ENCODE measurements around the gene RPL41. TPM values are rescaled to one million over a fixed set of nuclear protein-coding genes. Genes with fewer than 3 reads are reported as not detected.

The RPL41 gene
- total RNA-seq, 2 donors from 2014 or later, result 2,363 to 2,700 TPM

DNA sequence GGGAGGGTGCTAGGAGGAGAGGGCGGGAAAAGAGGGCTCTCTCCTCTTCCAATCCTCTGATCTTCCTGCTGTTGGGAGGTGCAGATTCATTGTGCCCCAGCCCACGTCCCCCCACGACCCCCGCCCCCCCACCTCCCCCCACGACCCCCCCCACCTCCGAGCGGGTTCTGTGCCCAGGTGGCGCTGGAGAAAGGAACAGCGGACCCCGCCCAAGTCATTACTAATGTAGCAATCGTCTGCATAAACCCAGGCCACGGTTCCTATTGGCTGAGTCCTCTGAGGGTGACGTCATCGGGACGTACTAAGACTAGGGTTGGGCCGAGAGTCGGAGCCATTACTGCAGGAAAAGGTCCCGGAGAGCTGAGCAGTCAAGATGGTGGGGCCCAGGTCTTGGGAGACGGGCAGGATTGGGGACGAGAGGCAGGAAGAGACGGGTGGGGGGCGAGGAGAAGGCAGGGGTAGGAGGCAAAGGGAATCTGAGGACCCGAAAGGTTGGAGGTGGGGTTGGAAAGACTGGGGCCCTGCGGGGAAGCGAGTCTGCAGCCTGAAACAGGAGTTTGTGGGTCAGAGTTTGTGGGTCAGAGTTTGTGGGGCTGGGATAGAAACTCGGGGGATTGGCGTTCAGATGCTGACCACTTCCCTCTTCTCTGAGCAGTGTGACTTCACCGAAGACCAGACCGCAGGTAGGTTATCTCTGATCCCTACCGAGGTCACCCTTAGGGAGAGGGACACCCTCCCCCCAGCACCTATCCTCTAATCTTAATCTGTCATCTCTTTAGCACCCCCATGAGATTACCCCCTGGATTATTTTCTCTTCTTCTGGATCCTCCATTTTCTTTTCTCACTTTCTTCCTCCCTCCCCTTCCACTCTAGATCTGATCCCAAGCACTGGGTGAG, 41.8 kb downstream of the RPL41 start, which contains the start of gene MYL6:
Gene MYL6 (plus strand): TSS at position 331 of the 897 bp plus-strand sequence. CDS start 43 bp downstream, at position 374.
- Mint-ChIP-seq H3K4me1 (ENCODE audit: low read depth in 2 of 2) (peaks cover 42 to 48% of the 10 kb centered on the region in 2 donors), H3K36me3 (peaks cover 35% of the 10 kb centered on the region), H3K27ac (peak within 1 kb of the TSS; percentile 94 to 98), H3K4me3 (peak within 1 kb of the TSS; percentile 100), H3K9me3 (no peaks in the 10 kb centered on the region), H3K27me3 (no peaks in the 10 kb centered on the region)
- peak; percentile 91 to 95 for ATAC-seq
- peak; percentile 94 for DNase-seq (ENCODE audit: low spot score)

DNA sequence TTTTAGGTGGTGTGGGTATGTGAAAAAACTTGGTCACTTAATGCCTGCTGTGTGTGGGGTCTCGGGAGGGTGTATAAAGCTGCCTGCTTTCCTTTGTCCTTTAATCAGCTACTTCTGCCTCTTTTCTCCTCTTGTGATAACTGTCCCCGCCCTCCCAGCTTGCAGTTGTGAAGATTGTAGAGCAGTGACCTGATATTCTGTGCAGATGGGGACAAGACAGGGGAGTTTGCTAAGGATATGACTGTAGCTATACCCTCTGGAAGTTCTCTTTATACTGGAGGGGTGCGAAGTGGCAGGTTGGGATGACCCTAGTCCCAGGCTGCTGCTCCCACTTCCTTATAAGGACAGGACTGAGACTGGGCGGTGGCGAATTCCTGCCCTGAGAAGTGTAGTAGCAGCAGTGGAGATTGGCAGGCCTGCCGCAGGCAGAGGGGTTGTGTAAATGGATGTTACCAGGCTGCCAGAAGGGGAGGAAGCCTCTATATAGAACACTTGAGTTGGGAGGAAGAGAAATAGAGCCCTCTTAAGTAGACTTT, 42.6 kb downstream of the RPL41 start:
- H3K4me3 Mint-ChIP-seq, result peak overlapping the region; percentile 100
- H3K9me3 Mint-ChIP-seq, result no peaks in the 10 kb centered on the region
- peak overlapping the region; percentile 94 to 98 for H3K27ac Mint-ChIP-seq
- H3K36me3 Mint-ChIP-seq, result peaks cover 35% of the 10 kb centered on the region
- peaks cover 42 to 49% of the 10 kb centered on the region in 2 donors for H3K4me1 Mint-ChIP-seq (ENCODE audit: low read depth in 2 of 2)
- peak in 1 of 2 donors; percentile 1 for ATAC-seq
- no peaks in the 10 kb centered on the region for H3K27me3 Mint-ChIP-seq
- no peak for DNase-seq (ENCODE audit: low spot score)

DNA sequence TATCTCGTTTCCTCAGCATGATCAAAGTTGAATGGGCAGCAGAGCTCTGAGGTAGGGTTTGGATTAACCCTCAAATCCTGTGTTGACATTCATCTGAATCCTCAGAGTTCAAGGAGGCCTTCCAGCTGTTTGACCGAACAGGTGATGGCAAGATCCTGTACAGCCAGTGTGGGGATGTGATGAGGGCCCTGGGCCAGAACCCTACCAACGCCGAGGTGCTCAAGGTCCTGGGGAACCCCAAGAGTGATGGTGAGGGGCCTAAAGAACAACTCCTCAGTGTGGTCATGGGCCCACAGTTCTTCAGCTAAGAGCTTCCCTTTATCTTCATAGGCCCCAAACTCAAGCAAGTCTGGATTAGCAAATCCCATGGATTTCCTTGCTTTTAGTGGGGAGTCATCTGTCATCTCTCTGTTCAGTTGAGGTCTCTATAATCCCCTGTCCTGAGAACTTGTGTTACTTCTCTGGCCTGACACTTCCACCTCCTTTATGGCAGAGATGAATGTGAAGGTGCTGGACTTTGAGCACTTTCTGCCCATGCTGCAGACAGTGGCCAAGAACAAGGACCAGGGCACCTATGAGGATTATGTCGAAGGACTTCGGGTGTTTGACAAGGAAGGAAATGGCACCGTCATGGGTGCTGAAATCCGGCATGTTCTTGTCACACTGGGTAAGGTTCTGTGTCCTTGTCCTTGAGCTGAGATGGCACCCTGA, 43.2 kb downstream of the RPL41 start:
- Mint-ChIP-seq H3K36me3 (peaks cover 35% of the 10 kb centered on the region), H3K27me3 (no peaks in the 10 kb centered on the region), H3K27ac (peak overlapping the region; percentile 94 to 98), H3K9me3 (no peaks in the 10 kb centered on the region), H3K4me3 (peak overlapping the region; percentile 100), H3K4me1 (ENCODE audit: low read depth in 2 of 2) (peaks cover 42 to 52% of the 10 kb centered on the region in 2 donors)
- ATAC-seq (no peak), DNase-seq (ENCODE audit: low spot score) (no peak)

DNA sequence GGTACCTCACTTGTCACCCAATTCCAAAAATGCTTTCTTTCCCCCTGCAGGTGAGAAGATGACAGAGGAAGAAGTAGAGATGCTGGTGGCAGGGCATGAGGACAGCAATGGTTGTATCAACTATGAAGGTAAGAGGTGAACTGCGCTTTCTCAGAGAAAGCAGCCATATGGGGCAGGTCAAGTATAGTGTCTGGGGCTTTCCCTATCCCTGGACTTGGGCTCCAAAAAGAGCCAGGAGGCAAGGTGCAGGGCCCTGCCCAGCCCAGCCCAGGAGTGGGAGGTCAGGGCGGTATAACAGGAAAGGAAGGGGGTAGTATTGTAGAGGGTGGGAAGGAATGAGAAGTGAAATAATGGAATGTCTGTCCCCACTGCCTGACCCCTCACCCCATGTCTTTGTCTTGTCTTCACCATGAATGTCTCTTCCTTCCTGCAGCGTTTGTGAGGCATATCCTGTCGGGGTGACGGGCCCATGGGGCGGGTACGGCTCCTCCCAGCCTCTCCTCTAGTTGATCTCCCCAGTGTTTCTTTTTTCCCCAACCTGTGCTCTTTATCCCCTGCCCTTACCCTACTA, 43.8 kb downstream of the RPL41 start:
- Mint-ChIP-seq H3K9me3 (no peaks in the 10 kb centered on the region), H3K4me3 (peak overlapping the region; percentile 100), H3K27ac (peak overlapping the region; percentile 94 to 98), H3K36me3 (peaks cover 35% of the 10 kb centered on the region), H3K27me3 (no peaks in the 10 kb centered on the region), H3K4me1 (ENCODE audit: low read depth in 2 of 2) (peaks cover 42 to 50% of the 10 kb centered on the region in 2 donors)
- DNase-seq (ENCODE audit: low spot score) (no peak), ATAC-seq (peak in 1 of 2 donors; percentile 70)

DNA sequence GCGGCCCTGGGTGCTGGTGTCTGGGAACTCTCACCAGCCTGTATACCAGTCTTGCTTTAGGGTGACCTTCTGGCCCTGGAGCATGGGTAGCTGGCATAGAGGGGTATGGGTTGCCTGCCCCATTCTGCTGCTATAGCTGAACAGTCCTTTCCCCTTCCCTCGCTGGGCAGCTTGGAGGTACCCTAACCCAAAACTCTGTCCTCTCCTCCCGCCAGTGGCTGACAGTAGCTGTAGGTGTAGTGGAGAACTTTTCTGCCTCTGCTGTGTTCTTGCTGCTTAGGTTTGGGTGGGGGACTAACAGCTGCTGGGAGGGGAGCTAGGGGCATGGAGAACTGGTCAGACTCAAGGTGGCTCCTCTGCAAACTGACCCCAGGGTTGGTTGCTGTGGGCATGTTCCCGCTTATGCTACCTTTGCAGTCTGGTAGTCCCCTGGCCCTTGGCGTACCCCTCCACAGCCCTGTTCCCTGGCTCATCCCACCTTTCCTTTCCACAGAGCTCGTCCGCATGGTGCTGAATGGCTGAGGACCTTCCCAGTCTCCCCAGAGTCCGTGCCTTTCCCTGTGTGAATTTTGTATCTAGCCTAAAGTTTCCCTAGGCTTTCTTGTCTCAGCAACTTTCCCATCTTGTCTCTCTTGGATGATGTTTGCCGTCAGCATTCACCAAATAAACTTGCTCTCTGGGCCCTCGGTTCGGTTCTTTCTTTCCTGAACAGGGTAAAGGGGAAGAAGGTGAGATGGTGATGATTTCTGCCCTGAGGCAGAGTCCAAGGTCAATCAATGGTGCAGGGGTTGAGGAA, 44.7 kb downstream of the RPL41 start:
- H3K36me3 Mint-ChIP-seq, result peaks cover 35% of the 10 kb centered on the region
- H3K4me1 Mint-ChIP-seq (ENCODE audit: low read depth in 2 of 2), result peaks cover 37 to 46% of the 10 kb centered on the region in 2 donors
- H3K4me3 Mint-ChIP-seq, result peak overlapping the region; percentile 100
- H3K9me3 Mint-ChIP-seq, result no peaks in the 10 kb centered on the region
- ATAC-seq (no peak), DNase-seq (ENCODE audit: low spot score) (no peak)
- H3K27me3 Mint-ChIP-seq, result no peaks in the 10 kb centered on the region
- peak overlapping the region; percentile 94 to 98 for H3K27ac Mint-ChIP-seq

DNA sequence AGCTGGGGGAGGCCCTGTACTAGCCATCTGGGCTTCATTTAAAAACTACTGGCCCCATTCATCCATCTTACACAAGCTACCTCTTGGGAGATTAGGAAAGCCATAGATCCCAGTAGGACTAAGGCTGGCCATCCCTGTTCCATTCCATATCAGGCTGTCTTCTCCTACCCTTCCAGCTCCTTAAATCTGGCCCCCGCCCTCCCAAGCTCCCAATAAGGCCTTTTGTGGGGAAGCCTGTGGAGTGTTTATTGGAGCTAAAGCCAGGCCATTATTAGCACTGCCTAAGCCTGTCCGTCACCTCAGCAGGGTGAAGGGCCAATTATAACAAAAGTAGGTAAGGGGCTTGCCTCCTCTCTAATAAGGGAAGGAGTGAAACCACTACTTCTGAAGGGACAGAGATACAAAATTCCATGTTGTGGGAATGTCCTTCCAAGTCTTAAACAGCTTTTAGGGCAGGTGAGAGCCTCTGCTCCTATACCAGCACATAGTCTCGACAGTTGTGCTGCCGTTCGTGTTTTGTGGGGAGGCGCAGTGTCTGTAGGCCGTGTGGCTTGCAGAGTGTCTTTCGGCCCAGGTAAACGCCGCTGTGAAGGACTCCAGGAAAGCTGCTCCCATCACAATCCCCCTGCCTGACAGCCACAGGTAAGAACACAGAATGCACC, 45.4 kb downstream of the RPL41 start:
- peak overlapping the region; percentile 94 to 98 for H3K27ac Mint-ChIP-seq
- peaks cover 37 to 46% of the 10 kb centered on the region in 2 donors for H3K4me1 Mint-ChIP-seq (ENCODE audit: low read depth in 2 of 2)
- H3K4me3 Mint-ChIP-seq, result peak overlapping the region; percentile 100
- H3K9me3 Mint-ChIP-seq, result no peaks in the 10 kb centered on the region
- ATAC-seq (no peak), DNase-seq (ENCODE audit: low spot score) (no peak)
- H3K36me3 Mint-ChIP-seq, result peaks cover 35% of the 10 kb centered on the region
- H3K27me3 Mint-ChIP-seq, result no peaks in the 10 kb centered on the region

DNA sequence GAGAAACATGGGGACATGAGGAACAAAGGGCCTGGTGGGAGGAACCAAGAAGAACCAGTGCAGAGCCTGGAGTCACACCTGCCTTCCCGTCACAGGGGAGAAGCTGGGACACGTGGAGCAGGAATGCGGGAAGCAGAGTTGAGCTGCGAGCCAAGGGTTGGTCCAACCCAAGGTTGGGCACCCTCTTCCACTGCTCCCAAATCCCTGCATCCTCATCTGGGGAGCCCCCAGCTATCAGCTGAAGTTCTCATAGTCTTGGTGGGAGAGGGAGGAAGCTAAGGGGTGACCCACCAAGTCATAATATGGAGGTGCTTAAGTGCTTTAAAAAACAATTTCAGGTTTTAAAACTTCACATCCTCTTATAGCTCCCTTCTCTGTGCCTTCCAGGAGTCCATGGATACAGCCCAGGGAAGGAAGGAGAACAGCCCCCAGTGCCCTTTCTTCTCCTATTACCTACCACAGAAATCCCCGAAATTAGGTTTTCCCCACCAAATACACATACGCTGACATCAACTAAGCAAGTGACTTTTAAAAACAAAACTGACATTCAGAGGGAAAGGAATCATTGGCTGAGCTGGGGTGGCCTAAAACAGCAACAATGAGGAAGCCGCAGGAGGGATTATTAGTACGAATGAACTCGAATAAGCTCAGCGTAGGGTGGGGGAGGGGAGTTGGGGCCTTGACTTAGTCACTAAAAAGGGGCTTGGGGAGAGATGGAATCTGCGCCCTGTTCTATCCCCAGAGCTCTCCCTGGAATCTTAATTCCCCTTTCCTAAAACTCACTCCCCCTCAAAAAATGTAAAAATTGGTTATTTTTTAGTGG, 46.2 kb downstream of the RPL41 start:
- Mint-ChIP-seq H3K4me1 (ENCODE audit: low read depth in 2 of 2) (peaks cover 30 to 44% of the 10 kb centered on the region in 2 donors), H3K27ac (peak overlapping the region; percentile 39 to 98), H3K4me3 (no peak overlapping the region), H3K27me3 (no peaks in the 10 kb centered on the region), H3K9me3 (no peaks in the 10 kb centered on the region), H3K36me3 (peaks cover 39% of the 10 kb centered on the region)
- no peak for ATAC-seq
- no peak for DNase-seq (ENCODE audit: low spot score)

DNA sequence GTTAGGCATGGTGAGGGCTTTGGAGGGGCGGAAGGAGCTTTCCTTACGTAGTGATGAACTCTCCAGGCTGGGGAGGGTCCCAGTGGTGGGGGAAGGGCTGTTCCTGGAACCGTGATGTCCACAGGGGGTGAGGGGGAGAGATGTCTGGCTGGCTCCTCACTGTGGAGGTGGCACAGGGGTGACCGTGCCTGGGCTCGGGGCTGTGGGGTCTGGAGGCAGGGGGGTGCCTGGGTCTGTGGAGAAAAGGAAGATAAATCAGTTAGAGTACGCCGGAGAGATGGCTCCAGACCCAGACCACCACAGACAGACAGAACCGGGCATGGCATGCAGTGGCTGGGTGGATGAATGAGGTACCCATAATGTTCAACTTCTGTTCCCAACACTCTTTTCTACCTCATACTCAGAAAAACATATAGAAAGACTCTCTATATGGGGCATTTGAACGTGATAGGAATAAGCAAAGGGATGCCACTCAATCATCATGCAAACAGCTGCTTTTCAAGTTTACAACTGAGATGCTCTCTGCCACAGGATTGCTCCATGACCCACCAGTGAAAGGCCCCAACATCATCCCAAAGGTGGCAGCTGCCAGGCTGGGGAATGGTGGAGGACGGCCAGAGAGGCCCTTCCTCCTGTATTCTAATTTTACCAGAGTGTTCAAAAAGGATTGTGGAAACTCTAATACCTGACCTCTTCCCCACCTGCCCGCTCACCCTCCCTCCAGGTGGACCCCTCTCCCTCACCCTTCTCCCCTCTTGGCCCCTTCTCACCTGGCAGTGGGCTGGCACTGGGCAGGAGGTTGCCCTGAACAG, 47.3 kb downstream of the RPL41 start:
- Mint-ChIP-seq H3K4me3 (no peak overlapping the region), H3K4me1 (ENCODE audit: low read depth in 2 of 2) (peaks cover 29 to 45% of the 10 kb centered on the region in 2 donors), H3K27me3 (no peaks in the 10 kb centered on the region), H3K36me3 (peaks cover 36% of the 10 kb centered on the region), H3K9me3 (no peaks in the 10 kb centered on the region), H3K27ac (peak overlapping the region in 1 of 2 donors; percentile 57)
- no peak for ATAC-seq
- no peak for DNase-seq (ENCODE audit: low spot score)

DNA sequence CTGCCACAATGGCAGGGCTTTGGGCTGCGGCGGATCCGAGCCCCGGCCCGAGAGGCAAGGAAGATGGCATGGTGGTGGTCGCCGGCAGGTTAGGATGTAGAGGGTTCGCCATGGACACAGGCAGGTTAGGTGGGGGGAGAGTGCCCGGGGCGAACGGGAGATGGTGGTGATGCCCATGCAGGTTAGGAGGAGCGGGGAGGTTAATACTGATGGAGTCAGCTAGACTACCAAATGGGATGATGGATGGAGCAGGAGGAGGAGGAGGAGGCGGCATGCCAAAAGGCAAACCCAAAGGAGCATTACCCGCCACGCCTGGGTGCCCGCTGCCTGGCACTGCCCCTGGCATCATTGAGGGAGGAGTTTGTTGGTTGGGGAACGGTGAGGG, 47.9 kb downstream of the RPL41 start:
- no peak for DNase-seq (ENCODE audit: low spot score)
- Mint-ChIP-seq H3K27ac (no peak overlapping the region), H3K9me3 (no peaks in the 10 kb centered on the region), H3K36me3 (peaks cover 30% of the 10 kb centered on the region), H3K4me1 (ENCODE audit: low read depth in 2 of 2) (peaks cover 23 to 39% of the 10 kb centered on the region in 2 donors), H3K27me3 (no peaks in the 10 kb centered on the region), H3K4me3 (no peak overlapping the region)
- ATAC-seq, result no peak

DNA sequence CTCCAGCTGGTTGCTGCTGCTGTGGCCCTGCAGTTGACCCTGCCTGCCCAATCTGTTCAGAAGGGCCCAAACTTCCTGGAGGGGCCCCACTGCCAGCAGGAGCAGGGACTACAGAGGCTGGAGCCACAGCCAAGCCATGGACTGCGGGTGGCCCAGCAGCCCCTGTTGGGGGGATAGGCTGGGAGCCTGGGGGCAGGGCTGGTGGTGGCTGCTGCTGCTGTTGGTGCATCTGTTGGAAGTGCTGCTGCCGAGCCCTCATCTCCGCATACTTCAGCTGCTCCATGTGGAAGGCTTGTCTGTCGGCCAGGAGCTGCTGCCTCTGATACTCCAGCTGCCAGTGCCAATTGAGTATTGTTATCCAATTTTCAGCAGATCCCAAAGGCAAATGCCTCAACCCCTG, 48.9 kb downstream of the RPL41 start:
- Mint-ChIP-seq H3K36me3 (peaks cover 29% of the 10 kb centered on the region), H3K9me3 (no peaks in the 10 kb centered on the region), H3K27ac (peak overlapping the region in 1 of 2 donors; percentile 32), H3K27me3 (no peaks in the 10 kb centered on the region), H3K4me1 (ENCODE audit: low read depth in 2 of 2) (peaks cover 13 to 28% of the 10 kb centered on the region in 2 donors), H3K4me3 (no peak overlapping the region)
- DNase-seq (ENCODE audit: low spot score) (no peak), ATAC-seq (peak in 1 of 2 donors; percentile 41)

Data from natural killer cell treated with Interleukin-12 subunit alpha and Interleukin-12 subunit beta and Interleukin-15 and Interleukin-18, amount 100 ng/mL, for 72 hours (primary cell).